ENCODE results near the gene STRBP.
A peak's percentile ranks its signal among the peaks of the same experiment; 100 is the strongest.

Gene STRBP

DNA sequence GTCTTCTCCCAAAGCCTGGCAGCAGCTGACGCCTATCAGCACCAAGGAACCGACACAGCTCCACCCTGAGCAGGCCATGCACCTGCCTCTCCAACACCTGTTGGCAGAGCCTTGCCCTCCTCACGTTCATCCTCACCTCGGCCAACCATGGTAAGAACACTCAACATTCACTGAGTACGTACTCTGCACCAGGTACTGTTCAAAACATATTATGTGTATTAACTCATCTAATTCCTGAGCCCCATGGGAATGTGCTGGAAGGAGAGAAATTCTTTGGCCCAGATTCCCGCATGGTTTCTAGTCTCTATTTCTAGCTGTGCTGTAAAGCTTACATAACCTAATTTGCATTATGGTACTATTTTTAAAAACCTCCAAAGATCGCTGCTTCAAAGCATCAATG is 148.8 kb downstream of the STRBP start:
- WGBS (ENCODE audit: extremely low coverage, insufficient coverage, low lambda C conversion rate) = no CpG with 5 or more reads among the region's 7 CpGs
- H3K23ac ChIP-seq (ENCODE audit: low read length) = no peak overlapping the region

DNA sequence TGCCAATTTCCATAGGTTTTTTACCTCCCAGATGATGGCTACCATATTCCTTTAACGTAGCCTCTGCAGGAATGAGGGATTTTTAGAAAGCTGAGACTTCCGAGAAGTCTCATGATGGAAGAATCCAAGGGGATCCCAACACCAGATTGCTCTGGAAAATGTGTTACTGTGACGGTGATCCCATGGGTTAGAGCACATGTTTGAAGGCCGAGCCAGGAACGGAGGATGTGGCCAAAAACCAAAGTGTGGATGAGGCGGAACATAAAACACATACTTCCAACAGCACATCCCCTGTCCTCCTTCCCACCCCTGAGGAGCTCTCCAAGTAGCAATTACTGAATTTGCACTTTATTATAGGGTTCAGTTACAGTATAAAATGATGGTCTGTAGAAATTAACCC is 152.3 kb downstream of the STRBP start:
- Histone ChIP-seq H3K27me3 (ENCODE audit: insufficient read depth, low read length, poor library complexity) (no peaks in the 10 kb centered on the region), H3K9ac (ENCODE audit: low read length) (no peak overlapping the region), H4K5ac (ENCODE audit: low read length) (no peak overlapping the region), H2BK15ac (replicated peaks; ENCODE audit: low read depth) (no peak overlapping the region), H3K36me3 (ENCODE audit: control insufficient read depth, insufficient read depth, low read length) (peaks cover 4% of the 10 kb centered on the region), H3K4ac (ENCODE audit: low read depth, low read length) (no peak overlapping the region), H2AK5ac (ENCODE audit: low read length) (no peak overlapping the region), H3K79me1 (ENCODE audit: low read length) (no peaks in the 10 kb centered on the region), H3K79me2 (ENCODE audit: control insufficient read depth, insufficient read depth, low read length) (no peaks in the 10 kb centered on the region), H4K8ac (ENCODE audit: low read depth, low read length) (no peak overlapping the region), H3K27ac (ENCODE audit: low read depth, low read length) (no peak overlapping the region), H2BK5ac (ENCODE audit: low read length) (no peak overlapping the region), H3K23ac (ENCODE audit: low read length) (no peak overlapping the region), H3K56ac (ENCODE audit: low read length) (no peak overlapping the region), H3K18ac (ENCODE audit: low read length) (no peak overlapping the region), H3K4me3 (ENCODE audit: low read length) (no peak overlapping the region), H3K4me2 (ENCODE audit: low read length) (no peak overlapping the region), H2BK120ac (ENCODE audit: low read depth, low read length) (no peak overlapping the region), H3K4me1 (ENCODE audit: control insufficient read depth, low read depth, low read length) (no peaks in the 10 kb centered on the region)
- no CpG with 5 or more reads among the region's 6 CpGs for WGBS (ENCODE audit: extremely low coverage, insufficient coverage, low lambda C conversion rate)
- DNase-seq = no peak

More for the DNA sequence above, 148.8 kb downstream of the STRBP start:
- Histone ChIP-seq H2AK5ac (ENCODE audit: low read length) (no peak overlapping the region), H2BK120ac (ENCODE audit: low read depth, low read length) (no peak overlapping the region), H3K79me1 (ENCODE audit: low read length) (no peaks in the 10 kb centered on the region), H3K36me3 (ENCODE audit: control insufficient read depth, insufficient read depth, low read length) (peaks cover 4% of the 10 kb centered on the region), H3K4ac (ENCODE audit: low read depth, low read length) (no peak overlapping the region), H3K18ac (ENCODE audit: low read length) (no peak overlapping the region), H4K8ac (ENCODE audit: low read depth, low read length) (no peak overlapping the region), H3K27me3 (ENCODE audit: insufficient read depth, low read length, poor library complexity) (no peaks in the 10 kb centered on the region), H3K4me1 (ENCODE audit: control insufficient read depth, low read depth, low read length) (no peaks in the 10 kb centered on the region), H3K4me3 (ENCODE audit: low read length) (no peak overlapping the region), H2BK5ac (ENCODE audit: low read length) (no peak overlapping the region), H3K56ac (ENCODE audit: low read length) (no peak overlapping the region), H3K9ac (ENCODE audit: low read length) (no peak overlapping the region), H4K5ac (ENCODE audit: low read length) (no peak overlapping the region), H3K27ac (ENCODE audit: low read depth, low read length) (no peak overlapping the region), H2BK15ac (replicated peaks; ENCODE audit: low read depth) (no peak overlapping the region), H3K79me2 (ENCODE audit: control insufficient read depth, insufficient read depth, low read length) (no peaks in the 10 kb centered on the region), H3K4me2 (ENCODE audit: low read length) (no peak overlapping the region)
- no peak for DNase-seq

DNA sequence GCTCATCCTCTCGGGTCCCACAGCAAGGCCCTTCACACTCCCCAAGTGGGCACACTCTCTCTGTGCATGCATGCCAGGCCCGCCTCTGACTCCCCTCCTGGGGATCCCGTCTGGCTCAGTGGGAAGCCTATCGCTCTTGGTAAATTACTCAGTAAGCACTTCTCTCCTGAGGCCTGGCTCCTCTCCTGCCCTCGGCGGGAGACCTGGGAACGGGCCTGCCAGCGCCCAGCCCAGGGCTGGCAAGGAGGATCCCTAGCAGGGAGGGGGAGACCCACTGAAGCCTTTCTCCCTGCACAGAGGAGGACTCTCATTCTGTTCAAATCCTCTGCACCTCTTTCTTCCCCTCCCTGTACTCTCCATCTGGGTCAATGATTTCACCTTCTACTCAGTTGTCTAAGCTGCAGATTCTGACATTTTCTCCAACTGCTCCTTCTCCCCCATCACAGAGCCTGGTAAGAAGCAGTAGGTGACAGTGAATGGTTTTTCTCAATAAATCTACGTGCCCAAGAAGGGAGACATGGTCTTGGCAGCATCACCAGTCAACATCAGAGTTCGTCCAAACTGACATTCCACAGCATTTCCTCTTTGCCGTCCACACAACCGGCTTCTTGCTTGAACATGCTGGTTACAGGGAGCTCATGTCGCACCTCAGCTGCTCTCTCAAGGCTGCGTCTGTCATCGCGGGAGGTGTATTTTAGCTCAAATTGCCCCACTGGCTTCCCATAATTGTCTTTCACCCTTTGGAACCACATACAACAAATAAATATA is 153.1 kb downstream of the STRBP start:
- Histone ChIP-seq H3K4me2 (ENCODE audit: low read length) (no peak overlapping the region), H2BK15ac (replicated peaks; ENCODE audit: low read depth) (no peak overlapping the region), H4K5ac (ENCODE audit: low read length) (no peak overlapping the region), H2BK5ac (ENCODE audit: low read length) (no peak overlapping the region), H3K56ac (ENCODE audit: low read length) (no peak overlapping the region), H2BK120ac (ENCODE audit: low read depth, low read length) (no peak overlapping the region), H3K79me1 (ENCODE audit: low read length) (no peaks in the 10 kb centered on the region), H3K36me3 (ENCODE audit: control insufficient read depth, insufficient read depth, low read length) (peaks cover 4% of the 10 kb centered on the region), H3K4ac (ENCODE audit: low read depth, low read length) (no peak overlapping the region), H3K23ac (ENCODE audit: low read length) (no peak overlapping the region), H3K4me3 (ENCODE audit: low read length) (no peak overlapping the region), H3K4me1 (ENCODE audit: control insufficient read depth, low read depth, low read length) (no peaks in the 10 kb centered on the region), H3K27me3 (ENCODE audit: insufficient read depth, low read length, poor library complexity) (no peaks in the 10 kb centered on the region), H4K8ac (ENCODE audit: low read depth, low read length) (no peak overlapping the region), H3K18ac (ENCODE audit: low read length) (no peak overlapping the region), H3K27ac (ENCODE audit: low read depth, low read length) (no peak overlapping the region), H3K9ac (ENCODE audit: low read length) (no peak overlapping the region), H3K79me2 (ENCODE audit: control insufficient read depth, insufficient read depth, low read length) (no peaks in the 10 kb centered on the region), H2AK5ac (ENCODE audit: low read length) (no peak overlapping the region)
- no peak for DNase-seq
- no CpG with 5 or more reads among the region's 16 CpGs for WGBS (ENCODE audit: extremely low coverage, insufficient coverage, low lambda C conversion rate)

DNA sequence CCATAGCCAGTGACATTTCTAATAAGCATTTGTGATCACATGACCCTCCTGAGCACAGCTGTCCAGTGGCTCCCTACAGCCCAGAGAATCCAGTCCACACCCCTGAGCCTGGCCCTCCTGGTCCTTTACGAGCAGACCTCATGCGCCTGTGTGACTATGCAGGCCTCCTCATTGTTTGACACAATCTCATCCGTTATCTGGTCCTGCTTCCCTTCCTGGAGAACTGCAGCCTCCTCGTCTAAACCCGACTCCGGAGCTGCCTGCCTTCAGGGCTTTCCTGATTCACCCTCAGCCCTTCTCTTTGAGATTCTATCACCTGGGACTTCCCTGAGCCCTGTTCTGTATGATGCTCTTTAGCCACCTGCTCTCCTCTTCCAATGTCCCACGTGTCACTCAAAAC is 155.2 kb downstream of the STRBP start:
- WGBS (ENCODE audit: extremely low coverage, insufficient coverage, low lambda C conversion rate) = no CpG with 5 or more reads among the region's 7 CpGs
- Histone ChIP-seq H3K36me3 (ENCODE audit: control insufficient read depth, insufficient read depth, low read length) (peaks cover 4% of the 10 kb centered on the region), H3K4me2 (ENCODE audit: low read length) (no peak overlapping the region), H4K5ac (ENCODE audit: low read length) (no peak overlapping the region), H3K18ac (ENCODE audit: low read length) (no peak overlapping the region), H2BK120ac (ENCODE audit: low read depth, low read length) (no peak overlapping the region), H2AK5ac (ENCODE audit: low read length) (no peak overlapping the region), H3K27ac (ENCODE audit: low read depth, low read length) (no peak overlapping the region), H3K23ac (ENCODE audit: low read length) (no peak overlapping the region), H3K9ac (ENCODE audit: low read length) (no peak overlapping the region), H3K56ac (ENCODE audit: low read length) (no peak overlapping the region), H2BK5ac (ENCODE audit: low read length) (no peak overlapping the region), H4K8ac (ENCODE audit: low read depth, low read length) (no peak overlapping the region), H3K4ac (ENCODE audit: low read depth, low read length) (no peak overlapping the region), H3K4me1 (ENCODE audit: control insufficient read depth, low read depth, low read length) (no peaks in the 10 kb centered on the region), H3K79me2 (ENCODE audit: control insufficient read depth, insufficient read depth, low read length) (no peaks in the 10 kb centered on the region), H3K79me1 (ENCODE audit: low read length) (no peaks in the 10 kb centered on the region), H2BK15ac (replicated peaks; ENCODE audit: low read depth) (no peak overlapping the region), H3K4me3 (ENCODE audit: low read length) (no peak overlapping the region), H3K27me3 (ENCODE audit: insufficient read depth, low read length, poor library complexity) (no peaks in the 10 kb centered on the region)
- no peak for DNase-seq

DNA sequence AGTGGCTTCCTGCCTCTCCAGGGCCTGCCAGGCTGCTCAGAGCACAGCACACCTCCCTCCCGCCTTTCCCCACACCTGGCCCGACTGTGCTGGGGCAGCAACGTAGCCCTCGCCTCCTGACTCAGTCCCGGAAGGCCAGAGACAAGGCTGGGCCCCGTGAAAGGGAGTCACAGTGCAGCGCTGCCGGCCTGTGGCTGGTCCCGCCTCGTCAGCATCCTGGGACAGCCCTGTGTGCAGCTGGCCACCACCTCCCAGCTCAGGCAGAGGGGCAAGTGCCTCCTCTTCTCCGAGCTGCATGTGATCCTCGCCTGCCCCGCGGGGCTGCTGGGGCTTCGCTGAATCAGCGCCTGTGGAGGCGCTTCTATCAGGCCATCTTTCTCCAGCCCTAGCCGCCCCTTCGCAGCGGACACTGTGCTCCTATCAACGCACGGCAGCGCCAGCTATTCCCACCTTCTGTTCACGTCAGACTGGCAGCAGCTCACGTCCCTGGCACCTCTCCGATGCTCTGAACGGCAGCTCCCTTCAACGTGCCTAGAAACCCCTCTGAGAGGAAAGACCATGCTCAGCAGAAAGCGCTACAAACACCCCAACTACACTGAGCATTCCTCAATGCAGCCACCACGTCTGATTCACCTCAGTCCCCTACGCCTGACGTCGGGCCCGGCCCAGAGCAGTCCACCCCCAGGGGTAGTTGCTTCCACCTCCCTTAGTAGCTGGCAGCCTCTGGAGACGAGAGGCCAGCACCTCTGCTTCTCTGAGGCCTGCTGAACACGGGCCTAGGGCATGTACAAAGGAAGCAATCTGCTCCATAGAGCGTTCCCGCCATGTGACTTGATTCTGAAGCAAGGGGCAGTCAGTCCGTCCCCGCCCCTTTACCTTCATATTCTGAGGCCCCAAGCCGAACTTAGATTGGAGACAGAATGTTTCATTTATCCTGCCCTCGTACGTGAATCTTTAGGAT is 156.1 kb downstream of the STRBP start:
- Histone ChIP-seq H2BK120ac (ENCODE audit: low read depth, low read length) (no peak overlapping the region), H3K9ac (ENCODE audit: low read length) (no peak overlapping the region), H2BK15ac (replicated peaks; ENCODE audit: low read depth) (no peak overlapping the region), H3K27ac (ENCODE audit: low read depth, low read length) (no peak overlapping the region), H3K56ac (ENCODE audit: low read length) (no peak overlapping the region), H2AK5ac (ENCODE audit: low read length) (no peak overlapping the region), H3K18ac (ENCODE audit: low read length) (no peak overlapping the region), H3K4me2 (ENCODE audit: low read length) (no peak overlapping the region), H4K5ac (ENCODE audit: low read length) (no peak overlapping the region), H3K27me3 (ENCODE audit: insufficient read depth, low read length, poor library complexity) (no peaks in the 10 kb centered on the region), H3K79me2 (ENCODE audit: control insufficient read depth, insufficient read depth, low read length) (no peaks in the 10 kb centered on the region), H3K4ac (ENCODE audit: low read depth, low read length) (no peak overlapping the region), H3K23ac (ENCODE audit: low read length) (no peak overlapping the region), H3K4me1 (ENCODE audit: control insufficient read depth, low read depth, low read length) (no peaks in the 10 kb centered on the region), H3K4me3 (ENCODE audit: low read length) (no peak overlapping the region), H3K79me1 (ENCODE audit: low read length) (no peaks in the 10 kb centered on the region), H4K8ac (ENCODE audit: low read depth, low read length) (no peak overlapping the region), H2BK5ac (ENCODE audit: low read length) (no peak overlapping the region), H3K36me3 (ENCODE audit: control insufficient read depth, insufficient read depth, low read length) (peaks cover 4% of the 10 kb centered on the region)
- WGBS (ENCODE audit: extremely low coverage, insufficient coverage, low lambda C conversion rate) = no CpG with 5 or more reads among the region's 43 CpGs
- peak; percentile 10 for DNase-seq

Measured in mesendoderm (in vitro differentiated cells).